Measurements from ENCODE around the gene DUXB.

Gene DUXB

GRCh38 chr16:75647492-75648264 is 53.6 kb downstream of the DUXB start, which contains the start of the genes KARS1 and TERF2IP:
TSS of gene KARS1 (minus strand) at chr16:75647665. CDS start at chr16:75647639, 26 bp downstream.
TSS of gene TERF2IP (plus strand) at chr16:75647773. CDS start at chr16:75647883, 110 bp downstream.
- intact Hi-C loops (cut with DNase I; ENCODE audit: low total_unique reads), result no loop called here

GRCh38 chr16:75647112-75647491 is 54.2 kb downstream of the DUXB start:
- Histone ChIP-seq H3K27ac (peak overlapping the region; percentile 98 to 99), H3K27me3 (no peaks in the 10 kb centered on the region), H3K4me3 (peak overlapping the region; percentile 81 to 99), H3K36me3 (peaks cover 0 to 32% (median 16%) of the 10 kb centered on the region in 3 donors), H3K9me3 (no peaks in the 10 kb centered on the region), H3K4me1 (peaks cover 0 to 55% (median 36%) of the 10 kb centered on the region in 4 donors)
- intact Hi-C loops (cut with DNase I; ENCODE audit: low total_unique reads), result no loop called here
- DNase-seq, result no peak
- no peak for TF ChIP-seq CTCF (IDR thresholded peaks at IDR 0.05)

More at GRCh38 chr16:75647492-75648264, 53.6 kb downstream of the DUXB start, which contains the start of the genes KARS1 and TERF2IP:
- TF ChIP-seq CTCF (IDR thresholded peaks at IDR 0.05), result no peak
- DNase-seq, result peak; percentile 91 to 96
- Histone ChIP-seq H3K27me3 (no peaks in the 10 kb centered on the region), H3K36me3 (peaks cover 0 to 26% (median 16%) of the 10 kb centered on the region in 3 donors), H3K4me1 (peaks cover 0 to 61% (median 38%) of the 10 kb centered on the region in 4 donors), H3K9me3 (no peaks in the 10 kb centered on the region), H3K27ac (peak within 1 kb of the TSS; percentile 98 to 99), H3K4me3 (peak within 1 kb of the TSS; percentile 81 to 99)

GRCh38 chr16:75644240-75645012 is 56.8 kb downstream of the DUXB start:
- no peak overlapping the region for H3K4me3 ChIP-seq
- peaks cover 23 to 55% (median 39%) of the 10 kb centered on the region in 3 donors for H3K36me3 ChIP-seq
- H3K27ac ChIP-seq, result no peak overlapping the region
- H3K4me1 ChIP-seq, result peaks cover 0 to 31% (median 16%) of the 10 kb centered on the region in 4 donors
- intact Hi-C loops (cut with DNase I; ENCODE audit: low total_unique reads), result no loop called here
- H3K27me3 ChIP-seq, result no peaks in the 10 kb centered on the region
- TF ChIP-seq CTCF (IDR thresholded peaks at IDR 0.05), result no peak
- no peak for DNase-seq
- no peaks in the 10 kb centered on the region for H3K9me3 ChIP-seq

Measured in tibial artery (tissue), 4 donors.